Measurements from ENCODE around the gene NUDT9.
"Not testable (repeated sequence)": the region's sequence is repeated elsewhere in the genome, so short reads cannot be mapped to it uniquely, and the experiment has no call there.

The NUDT9 gene

DNA sequence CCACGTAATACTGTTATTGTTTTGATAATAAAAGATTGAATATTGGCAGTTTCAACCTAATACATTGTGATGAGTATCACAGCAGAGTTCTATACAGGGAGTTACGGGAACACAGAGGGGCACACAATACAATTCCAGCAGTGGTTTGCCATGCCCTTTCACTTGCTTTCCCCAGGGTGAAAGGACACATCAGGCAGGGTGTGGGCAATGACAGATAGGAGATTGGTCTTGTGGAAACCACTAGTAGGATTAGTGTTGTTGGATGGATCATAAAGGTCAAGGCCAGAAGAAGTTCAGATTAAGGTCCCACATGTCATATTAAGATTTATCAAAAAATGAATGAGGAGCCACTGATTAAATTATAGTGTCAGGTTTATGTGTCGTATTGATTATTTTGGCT, 39.4 kb upstream of the NUDT9 start:
- Histone ChIP-seq H3K9ac (ENCODE audit: low read depth, low read length, poor library complexity) (no peak overlapping the region), H2BK120ac (ENCODE audit: low read depth, low read length) (no peak overlapping the region), H2BK5ac (ENCODE audit: low read length) (no peak overlapping the region), H3K79me1 (ENCODE audit: low read depth, low read length) (no peaks in the 10 kb centered on the region), H2BK15ac (ENCODE audit: low read length) (no peak overlapping the region), H3K27ac (replicated peaks; ENCODE audit: low read length) (no peak overlapping the region), H3K14ac (ENCODE audit: low read length) (no peak overlapping the region), H3K23ac (ENCODE audit: low read depth, low read length, poor library complexity) (no peak overlapping the region), H3K4me3 (ENCODE audit: low read length in 2 of 2) (no peak overlapping the region), H3K4me1 (ENCODE audit: control insufficient read depth in 2 of 2, insufficient read depth in 1 of 2, low read depth in 1 of 2, low read length in 2 of 2) (no peaks in the 10 kb centered on the region), H3K36me3 (replicated peaks in 1 of 2; ENCODE audit: control insufficient read depth in 2 of 2, insufficient read depth in 2 of 2, low read length in 2 of 2) (peaks cover 0 to 18% of the 10 kb centered on the region in 2 donors), H2AK5ac (ENCODE audit: low read depth, low read length) (no peak overlapping the region), H3K9me3 (replicated peaks in 1 of 2; ENCODE audit: control insufficient read depth in 2 of 2, insufficient read depth in 1 of 2, low read depth in 1 of 2, low read length in 2 of 2) (peaks cover 0 to 15% of the 10 kb centered on the region in 2 donors), H3K4ac (ENCODE audit: low read length) (no peak overlapping the region), H3K4me2 (ENCODE audit: insufficient read depth, low read length, poor library complexity, severe bottlenecking) (no peak overlapping the region), H3K18ac (ENCODE audit: low read length) (no peak overlapping the region), H3K27me3 (ENCODE audit: control insufficient read depth in 3 of 3, insufficient read depth in 3 of 3, low read depth in 1 of 3, low read length in 3 of 3) (no peaks in the 10 kb centered on the region), H2BK12ac (ENCODE audit: low read length) (no peak overlapping the region), H4K8ac (ENCODE audit: low read depth, low read length) (no peak overlapping the region), H4K91ac (ENCODE audit: low read depth, low read length, poor library complexity) (no peak overlapping the region), H2AFZ (ENCODE audit: low read length) (no peak overlapping the region)
- DNase-seq (ENCODE audit: low spot score), result no peak
- WGBS, 2 donors (ENCODE audit: extremely low coverage in 2 of 2, insufficient read length in 2 of 2, insufficient replicate concordance in 1 of 2), result no CpG with 5 or more reads among the region's 3 CpGs

DNA sequence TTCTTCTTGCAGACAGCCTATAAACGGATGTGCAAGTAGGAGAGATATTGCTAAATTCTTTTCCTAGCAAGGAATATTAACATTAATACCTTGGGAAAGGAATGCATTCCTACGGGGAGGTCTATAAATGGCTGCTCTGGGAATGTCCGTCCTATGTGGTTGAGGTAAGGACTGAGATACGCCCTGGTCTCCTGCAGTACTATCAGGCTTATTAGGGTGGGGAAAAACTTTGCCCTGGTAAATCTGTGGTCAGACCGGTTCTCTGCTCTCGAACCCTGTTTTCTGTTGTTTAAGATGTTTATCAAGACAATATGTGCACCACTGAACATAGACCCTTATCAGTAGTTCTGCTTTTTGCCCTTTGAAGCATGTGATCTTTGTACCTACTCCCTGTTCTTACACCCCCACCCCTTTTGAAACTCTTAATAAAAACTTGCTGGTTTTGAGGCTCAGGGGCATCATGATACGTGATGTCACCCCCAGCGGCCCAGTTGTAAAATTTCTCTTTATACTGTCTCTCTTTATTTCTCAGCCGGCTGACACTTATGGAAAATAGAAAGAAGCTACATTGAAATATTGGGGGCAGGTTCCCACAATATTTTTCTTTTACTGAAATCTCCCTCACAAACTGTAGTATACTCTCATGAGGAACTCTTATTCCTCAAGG, 37.8 kb upstream of the NUDT9 start:
- H2AFZ ChIP-seq (ENCODE audit: low read length); H3K4ac ChIP-seq (ENCODE audit: low read length); H3K79me1 ChIP-seq (ENCODE audit: low read depth, low read length); H3K18ac ChIP-seq (ENCODE audit: low read length); H2BK12ac ChIP-seq (ENCODE audit: low read length); H2BK5ac ChIP-seq (ENCODE audit: low read length); H3K9ac ChIP-seq (ENCODE audit: low read depth, low read length, poor library complexity); H3K4me1 ChIP-seq (ENCODE audit: control insufficient read depth in 2 of 2, insufficient read depth in 1 of 2, low read depth in 1 of 2, low read length in 2 of 2); DNase-seq (ENCODE audit: low spot score); H4K91ac ChIP-seq (ENCODE audit: low read depth, low read length, poor library complexity); H3K27ac ChIP-seq (replicated peaks; ENCODE audit: low read length); H3K27me3 ChIP-seq (ENCODE audit: control insufficient read depth in 3 of 3, insufficient read depth in 3 of 3, low read depth in 1 of 3, low read length in 3 of 3); H3K14ac ChIP-seq (ENCODE audit: low read length); H3K23ac ChIP-seq (ENCODE audit: low read depth, low read length, poor library complexity); H2BK15ac ChIP-seq (ENCODE audit: low read length); H2BK120ac ChIP-seq (ENCODE audit: low read depth, low read length); H2AK5ac ChIP-seq (ENCODE audit: low read depth, low read length); H4K8ac ChIP-seq (ENCODE audit: low read depth, low read length); H3K4me3 ChIP-seq (ENCODE audit: low read length in 2 of 2); H3K4me2 ChIP-seq (ENCODE audit: insufficient read depth, low read length, poor library complexity, severe bottlenecking): not testable (repeated sequence)
- Histone ChIP-seq H3K36me3 (replicated peaks in 1 of 2; ENCODE audit: control insufficient read depth in 2 of 2, insufficient read depth in 2 of 2, low read length in 2 of 2) (peaks cover 2 to 15% of the 10 kb centered on the region in 2 donors), H3K9me3 (replicated peaks in 1 of 2; ENCODE audit: control insufficient read depth in 2 of 2, insufficient read depth in 1 of 2, low read depth in 1 of 2, low read length in 2 of 2) (peaks cover 2 to 24% of the 10 kb centered on the region in 2 donors)
- no CpG with 5 or more reads among the region's 9 CpGs for WGBS, 2 donors (ENCODE audit: extremely low coverage in 2 of 2, insufficient read length in 2 of 2, insufficient replicate concordance in 1 of 2)

DNA sequence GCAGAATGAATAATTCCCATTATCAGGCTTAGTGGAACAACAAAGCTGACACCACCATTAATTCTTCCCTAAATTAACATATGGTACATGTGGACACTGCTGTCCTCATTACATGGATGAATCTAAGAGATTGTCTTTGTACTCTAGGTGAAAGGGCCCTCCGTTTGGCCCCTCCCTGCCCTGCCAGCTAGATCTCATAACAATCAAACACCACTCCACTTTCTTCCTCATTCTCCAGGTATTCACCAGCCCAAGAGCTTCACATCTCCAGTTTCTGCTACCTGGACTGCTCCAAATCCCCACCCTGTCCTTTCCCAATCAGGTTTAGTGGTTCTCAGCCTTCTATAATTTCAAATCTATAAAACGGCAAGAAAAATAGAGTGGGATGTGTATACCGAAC, 35.1 kb upstream of the NUDT9 start:
- Histone ChIP-seq H4K8ac (ENCODE audit: low read depth, low read length) (no peak overlapping the region), H2AK5ac (ENCODE audit: low read depth, low read length) (no peak overlapping the region), H2AFZ (ENCODE audit: low read length) (no peak overlapping the region), H3K4me3 (ENCODE audit: low read length in 2 of 2) (no peak overlapping the region), H4K91ac (ENCODE audit: low read depth, low read length, poor library complexity) (no peak overlapping the region), H3K79me1 (ENCODE audit: low read depth, low read length) (no peaks in the 10 kb centered on the region), H3K4me1 (ENCODE audit: control insufficient read depth in 2 of 2, insufficient read depth in 1 of 2, low read depth in 1 of 2, low read length in 2 of 2) (peaks cover 0 to 3% of the 10 kb centered on the region in 2 donors), H3K4ac (ENCODE audit: low read length) (no peak overlapping the region), H3K9ac (ENCODE audit: low read depth, low read length, poor library complexity) (no peak overlapping the region), H3K14ac (ENCODE audit: low read length) (no peak overlapping the region), H3K18ac (ENCODE audit: low read length) (no peak overlapping the region), H2BK12ac (ENCODE audit: low read length) (no peak overlapping the region), H2BK15ac (ENCODE audit: low read length) (no peak overlapping the region), H3K36me3 (replicated peaks in 1 of 2; ENCODE audit: control insufficient read depth in 2 of 2, insufficient read depth in 2 of 2, low read length in 2 of 2) (peaks cover under 1 to 2% of the 10 kb centered on the region in 2 donors), H3K27ac (replicated peaks; ENCODE audit: low read length) (no peak overlapping the region), H3K9me3 (replicated peaks in 1 of 2; ENCODE audit: control insufficient read depth in 2 of 2, insufficient read depth in 1 of 2, low read depth in 1 of 2, low read length in 2 of 2) (peaks cover 2 to 24% of the 10 kb centered on the region in 2 donors), H3K27me3 (ENCODE audit: control insufficient read depth in 3 of 3, insufficient read depth in 3 of 3, low read depth in 1 of 3, low read length in 3 of 3) (no peaks in the 10 kb centered on the region), H3K23ac (ENCODE audit: low read depth, low read length, poor library complexity) (no peak overlapping the region), H2BK120ac (ENCODE audit: low read depth, low read length) (no peak overlapping the region), H2BK5ac (ENCODE audit: low read length) (no peak overlapping the region), H3K4me2 (ENCODE audit: insufficient read depth, low read length, poor library complexity, severe bottlenecking) (no peak overlapping the region)
- no CpG with 5 or more reads among the region's 3 CpGs for WGBS, 2 donors (ENCODE audit: extremely low coverage in 2 of 2, insufficient read length in 2 of 2, insufficient replicate concordance in 1 of 2)
- no peak for DNase-seq (ENCODE audit: low spot score)

DNA sequence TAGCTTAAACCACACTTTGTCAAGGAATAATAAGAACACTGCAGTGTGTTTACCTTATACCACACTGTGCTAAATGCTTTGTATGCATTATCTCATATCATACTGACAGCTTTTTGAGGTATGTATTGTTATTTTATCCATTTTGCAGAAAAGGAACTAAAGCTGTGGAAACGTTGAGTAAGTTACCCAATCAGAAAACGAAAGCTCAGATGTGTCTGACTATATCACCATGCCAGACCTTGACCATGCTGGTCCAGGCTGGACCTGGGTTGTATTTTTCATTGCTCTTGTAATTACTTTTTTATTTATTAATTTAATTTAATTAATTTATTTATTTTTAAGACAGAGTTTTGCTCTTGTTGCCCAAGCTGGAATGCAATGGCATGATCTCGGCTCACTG, 33.5 kb upstream of the NUDT9 start:
- no peak overlapping the region for H3K4me3 ChIP-seq (ENCODE audit: low read length in 2 of 2)
- no peak overlapping the region for H4K8ac ChIP-seq (ENCODE audit: low read depth, low read length)
- no peak overlapping the region for H2BK12ac ChIP-seq (ENCODE audit: low read length)
- no CpG with 5 or more reads among the region's 3 CpGs for WGBS, 2 donors (ENCODE audit: extremely low coverage in 2 of 2, insufficient read length in 2 of 2, insufficient replicate concordance in 1 of 2)
- H2BK120ac ChIP-seq (ENCODE audit: low read depth, low read length), result no peak overlapping the region
- H3K4me2 ChIP-seq (ENCODE audit: insufficient read depth, low read length, poor library complexity, severe bottlenecking), result no peak overlapping the region
- peaks cover 0 to 3% of the 10 kb centered on the region in 2 donors for H3K4me1 ChIP-seq (ENCODE audit: control insufficient read depth in 2 of 2, insufficient read depth in 1 of 2, low read depth in 1 of 2, low read length in 2 of 2)
- H3K9ac ChIP-seq (ENCODE audit: low read depth, low read length, poor library complexity), result no peak overlapping the region
- H3K9me3 ChIP-seq (replicated peaks in 1 of 2; ENCODE audit: control insufficient read depth in 2 of 2, insufficient read depth in 1 of 2, low read depth in 1 of 2, low read length in 2 of 2), result peaks cover 2 to 18% of the 10 kb centered on the region in 2 donors
- no peak overlapping the region for H3K4ac ChIP-seq (ENCODE audit: low read length)
- no peak overlapping the region for H2BK5ac ChIP-seq (ENCODE audit: low read length)
- no peak for DNase-seq (ENCODE audit: low spot score)
- H3K36me3 ChIP-seq (replicated peaks in 1 of 2; ENCODE audit: control insufficient read depth in 2 of 2, insufficient read depth in 2 of 2, low read length in 2 of 2), result peaks cover 0 to 2% of the 10 kb centered on the region in 2 donors
- H2AK5ac ChIP-seq (ENCODE audit: low read depth, low read length), result no peak overlapping the region
- no peaks in the 10 kb centered on the region for H3K27me3 ChIP-seq (ENCODE audit: control insufficient read depth in 3 of 3, insufficient read depth in 3 of 3, low read depth in 1 of 3, low read length in 3 of 3)
- H3K14ac ChIP-seq (ENCODE audit: low read length), result no peak overlapping the region
- no peak overlapping the region for H4K91ac ChIP-seq (ENCODE audit: low read depth, low read length, poor library complexity)
- no peak overlapping the region for H3K23ac ChIP-seq (ENCODE audit: low read depth, low read length, poor library complexity)
- no peaks in the 10 kb centered on the region for H3K79me1 ChIP-seq (ENCODE audit: low read depth, low read length)
- H3K27ac ChIP-seq (replicated peaks; ENCODE audit: low read length), result no peak overlapping the region
- no peak overlapping the region for H3K18ac ChIP-seq (ENCODE audit: low read length)
- no peak overlapping the region for H2BK15ac ChIP-seq (ENCODE audit: low read length)
- H2AFZ ChIP-seq (ENCODE audit: low read length), result no peak overlapping the region
